Putamen (tissue), 1 donor: ENCODE data around the gene HDAC8.

ENCODE experiments used
- DNase-seq: peaks from one replicate; pipeline ENCODE4 v3.0.0-alpha.2; 2016; ENCODE audit warnings: low spot score

The HDAC8 gene

DNA sequence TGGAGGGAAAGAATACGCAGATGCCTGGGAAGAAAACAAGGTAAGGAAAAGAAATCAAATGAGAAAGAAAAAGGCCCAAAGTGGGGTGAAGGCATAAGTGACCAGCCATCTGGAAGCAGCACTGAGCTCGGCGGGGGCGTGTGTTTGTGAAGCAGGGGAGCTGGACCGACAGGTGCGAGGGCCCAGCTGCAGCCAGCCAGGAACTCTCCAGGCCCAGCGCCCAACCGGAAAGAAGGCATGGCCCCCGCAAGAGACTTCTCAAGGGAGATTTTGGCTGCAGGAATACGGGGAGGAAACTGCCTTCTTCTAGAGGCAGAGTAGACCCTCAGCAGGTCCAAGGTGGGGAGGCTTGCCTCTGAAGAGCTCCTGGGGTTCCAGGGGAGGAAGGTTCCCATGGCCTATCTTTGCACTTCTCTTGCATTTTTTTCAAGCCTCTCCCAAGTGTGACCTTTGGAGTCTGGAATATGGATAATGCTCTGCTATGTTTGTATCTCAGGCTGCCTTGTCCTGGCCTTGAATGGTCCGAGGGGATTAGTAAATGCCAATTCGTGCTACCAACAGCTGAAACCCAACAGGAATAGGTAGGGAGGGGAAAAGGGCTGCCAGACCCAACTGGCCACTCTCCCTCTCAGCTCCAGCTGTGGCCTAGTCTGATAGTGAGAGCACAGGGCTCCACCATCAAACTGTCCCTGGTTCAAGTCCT is 256.1 kb downstream of the HDAC8 start:
- no peak for DNase-seq

DNA sequence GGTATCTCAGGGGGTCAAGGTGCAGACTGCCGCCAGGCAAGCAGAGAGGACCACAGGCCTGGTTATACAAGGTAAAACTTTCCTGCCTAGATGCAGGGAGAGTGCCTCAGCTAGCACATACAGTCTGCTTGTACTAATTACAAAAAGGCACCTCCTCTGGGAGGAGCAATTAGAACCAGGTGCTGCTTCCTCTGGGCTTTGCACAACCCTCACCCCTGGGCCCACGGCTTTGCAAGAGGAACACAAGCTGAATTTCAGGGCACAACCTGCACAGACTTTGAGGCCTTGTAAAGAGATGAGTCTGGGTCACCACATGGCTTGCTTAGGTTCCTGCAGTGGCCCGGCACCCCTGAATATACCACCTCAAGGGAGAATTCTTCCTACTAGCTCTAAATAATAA is 257.8 kb downstream of the HDAC8 start:
- no peak for DNase-seq

DNA sequence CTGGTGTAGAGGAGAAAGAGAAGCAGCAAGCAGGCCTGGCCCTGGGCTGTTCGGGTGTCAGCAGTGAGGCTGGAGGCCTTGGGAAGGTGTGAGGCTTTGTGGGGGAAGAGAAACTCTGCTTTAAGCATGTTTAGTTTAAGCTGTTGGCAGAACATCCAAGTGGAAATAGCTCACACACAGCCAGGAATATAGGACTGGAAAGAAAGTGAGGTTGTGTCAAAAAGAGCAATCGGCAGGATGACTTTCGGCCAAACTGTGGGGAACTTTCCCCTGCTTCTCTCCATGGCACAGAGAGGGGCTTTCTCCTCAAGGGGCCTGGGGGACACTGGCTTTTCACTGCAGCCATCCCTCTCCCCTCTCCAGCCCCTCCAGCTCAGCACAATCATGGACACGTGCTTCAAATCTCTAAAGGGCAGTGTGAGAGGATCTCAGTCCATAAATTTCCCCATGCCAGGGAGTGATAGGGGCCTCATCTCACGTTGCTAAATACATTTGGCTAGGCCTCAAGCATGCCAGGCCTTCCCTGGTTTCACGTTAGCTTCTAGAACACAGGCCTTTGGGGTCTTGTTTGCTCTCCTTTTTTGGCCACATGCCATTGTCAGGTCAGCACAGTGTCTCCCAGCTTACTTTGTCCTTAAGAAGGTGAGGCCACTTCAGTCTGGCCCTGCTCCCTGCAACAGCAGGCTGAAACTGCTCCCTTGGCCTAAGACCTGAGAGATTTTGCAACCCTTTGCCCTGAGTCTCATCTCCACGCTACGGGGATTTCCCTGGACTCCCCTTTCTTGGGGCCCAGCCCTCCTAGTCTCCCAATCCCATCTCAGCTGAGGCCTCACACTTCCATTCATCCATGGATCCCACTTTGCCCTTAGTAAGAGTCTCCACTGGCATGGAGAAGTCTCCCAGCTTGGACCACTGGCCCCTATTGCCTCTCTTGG is 258.7 kb downstream of the HDAC8 start:
- no peak for DNase-seq

- no peak for DNase-seq
Measured at GRCh38 chrX:72312311-72312940, 260.2 kb downstream of the HDAC8 start.

DNA sequence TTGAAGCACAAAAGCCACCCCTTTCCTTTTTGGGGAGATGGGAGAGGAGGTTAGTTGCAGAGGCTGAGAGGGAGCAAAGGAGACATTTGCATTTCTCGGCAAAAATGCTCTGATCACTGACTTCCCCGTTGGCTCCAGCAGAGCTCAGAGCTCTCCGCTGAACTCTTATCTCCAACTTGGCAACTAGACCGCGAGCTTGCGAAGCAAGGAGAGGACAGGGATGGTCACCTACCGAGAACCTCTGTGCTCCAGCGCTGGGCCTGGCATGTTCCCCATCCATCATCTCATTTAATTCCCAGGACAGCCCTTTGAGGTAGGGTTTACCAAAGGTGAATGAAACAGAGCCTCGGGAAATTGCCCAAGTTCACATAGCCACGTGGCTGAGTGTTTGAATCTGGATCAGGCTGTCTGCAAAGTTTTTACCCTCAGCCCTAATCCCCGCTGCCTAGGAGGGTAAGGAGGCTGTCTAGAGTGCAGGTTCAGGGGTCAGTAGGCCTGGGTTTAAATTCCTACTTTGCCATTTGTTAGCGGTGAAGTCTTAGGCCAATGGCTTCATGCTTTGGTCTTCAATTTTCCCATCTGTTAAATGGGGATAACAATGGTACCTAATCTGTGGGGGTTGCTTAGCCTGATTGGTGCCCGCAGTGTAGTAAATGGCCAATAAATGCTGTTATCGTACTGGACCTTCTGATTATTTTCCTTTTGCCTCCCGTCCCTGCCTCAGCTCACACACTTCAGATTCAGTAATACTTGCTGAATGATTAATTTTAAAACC is 263.2 kb downstream of the HDAC8 start:
- no peak for DNase-seq

DNA sequence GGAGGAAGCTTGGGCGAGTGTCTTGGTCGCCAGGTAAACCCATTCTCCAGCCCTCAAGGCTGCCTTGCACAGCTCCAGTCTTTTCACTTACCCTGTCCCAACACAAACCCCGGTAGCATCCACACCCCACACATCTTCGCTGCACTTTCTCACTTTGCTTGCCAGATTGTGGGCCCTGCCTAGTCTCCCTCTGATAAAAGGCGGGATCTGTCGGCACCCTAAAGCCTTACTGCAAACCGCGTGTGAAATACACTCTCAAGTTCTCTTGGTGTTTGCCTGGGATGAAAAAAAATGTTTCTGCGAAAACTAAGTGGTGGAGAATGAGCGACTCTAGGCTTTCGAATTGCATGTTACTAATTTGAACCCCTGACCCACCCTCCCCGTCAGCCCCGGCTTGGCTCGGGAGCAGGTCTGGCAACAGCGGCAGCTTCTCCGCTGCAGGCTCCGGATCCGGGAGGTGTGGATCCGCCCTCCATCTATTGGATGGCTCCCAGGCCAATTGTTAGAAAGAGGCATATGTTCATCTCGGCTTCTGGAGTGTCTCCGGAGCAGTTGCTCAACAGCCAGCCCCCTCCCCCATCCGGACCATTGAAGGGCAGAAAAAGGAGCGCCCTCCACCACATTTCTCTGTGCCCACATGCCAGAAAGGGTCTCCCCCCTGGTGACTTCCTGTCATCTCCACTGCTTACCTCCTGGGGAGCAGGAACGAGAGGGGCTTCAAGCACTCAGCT is 263.9 kb downstream of the HDAC8 start:
- DNase-seq = peak; percentile 6

DNA sequence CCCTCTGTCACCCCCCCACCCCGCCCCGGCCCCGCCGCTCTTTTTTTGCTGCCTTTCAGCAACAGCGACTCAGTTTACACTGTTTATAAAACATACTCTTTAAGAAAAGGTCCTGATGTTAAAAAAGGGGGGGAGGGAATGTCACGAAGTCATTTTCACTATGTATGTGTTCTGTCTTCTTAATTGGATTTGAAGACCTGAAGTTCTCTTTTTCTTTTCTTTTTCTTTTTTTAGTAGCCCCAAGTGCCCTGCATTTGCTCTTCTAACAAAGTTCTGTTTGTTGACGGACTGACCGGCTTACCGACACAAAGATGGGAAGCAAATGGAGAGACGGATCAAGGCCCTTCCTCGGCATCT is 264.5 kb downstream of the HDAC8 start:
- no peak for DNase-seq

GRCh38 chrX:72307646-72308051 is 265.0 kb downstream of the HDAC8 start:
- DNase-seq = no peak

DNA sequence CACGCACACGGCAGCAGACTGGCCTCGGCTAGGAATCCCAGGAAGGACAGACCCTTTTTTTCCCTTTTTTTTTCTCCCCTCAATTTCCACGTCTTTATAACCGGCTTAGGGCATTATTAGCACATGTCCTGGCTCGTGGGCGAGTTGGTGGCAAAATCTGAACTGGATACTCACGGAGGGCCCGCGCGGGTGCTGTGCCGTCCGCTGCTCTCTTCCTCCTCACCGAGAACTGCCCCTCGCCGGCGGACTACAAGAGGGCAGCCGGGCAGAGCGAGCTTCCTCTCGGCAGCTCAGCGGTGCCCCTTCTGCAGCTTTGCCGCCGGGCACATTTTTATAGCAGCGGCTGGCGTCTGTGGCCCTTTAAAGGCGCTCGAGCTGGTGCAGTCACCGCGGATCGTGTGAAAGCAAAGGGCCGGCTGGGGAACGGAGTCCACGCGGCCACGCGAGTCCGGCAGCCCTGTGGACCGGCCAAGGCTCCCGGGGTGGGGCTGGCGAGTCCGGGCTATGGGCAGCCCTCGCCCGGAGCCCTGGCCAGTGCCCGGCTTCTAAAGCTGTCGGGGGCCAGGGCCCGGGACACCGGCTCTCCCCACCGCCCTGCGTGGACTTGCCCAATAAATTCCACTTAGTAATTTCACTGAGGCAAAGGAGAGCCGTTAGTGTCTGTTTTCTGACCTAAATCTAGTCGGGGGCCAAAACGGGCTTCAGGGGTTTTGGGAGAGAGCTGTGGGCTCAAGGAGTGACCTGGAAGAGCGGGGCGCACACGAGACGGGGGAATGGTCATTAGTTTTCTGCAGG is 265.6 kb downstream of the HDAC8 start:
- DNase-seq = peak; percentile 20

DNA sequence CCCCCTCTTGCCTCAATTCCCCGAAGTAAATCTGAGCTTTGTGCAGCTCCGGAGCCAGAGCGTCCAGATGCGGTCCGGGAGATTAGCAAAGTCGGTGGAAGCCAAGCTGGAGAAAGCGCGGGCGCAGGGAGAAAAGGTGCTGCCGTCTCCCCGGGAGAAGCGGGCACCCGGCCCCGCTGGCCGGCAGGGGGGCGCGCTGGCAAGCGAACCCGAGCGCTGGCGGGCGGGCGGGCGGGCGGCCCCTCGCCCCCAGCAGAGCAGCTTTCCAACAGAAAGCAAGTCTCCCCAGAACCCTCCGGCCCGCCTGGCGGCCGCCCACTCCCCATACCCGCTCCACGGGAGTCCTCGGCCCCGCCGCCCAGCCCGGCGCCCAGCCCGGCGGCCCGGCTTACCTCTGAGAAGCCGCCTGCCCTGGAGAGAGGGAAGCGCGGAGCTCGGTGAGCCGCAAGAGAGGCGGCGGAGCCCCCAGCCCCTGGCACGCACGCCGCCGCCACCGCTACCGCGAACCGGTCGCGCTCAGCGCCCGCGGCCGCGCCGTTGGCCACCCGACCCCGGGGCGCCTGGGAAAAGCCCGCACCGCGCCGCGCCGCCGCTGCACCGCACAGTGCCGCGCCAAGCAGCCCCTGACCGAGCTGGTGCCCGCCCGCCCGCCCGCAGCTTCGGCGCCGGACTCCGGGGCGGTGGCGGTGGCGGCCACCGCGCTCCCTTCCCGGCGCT is 266.4 kb downstream of the HDAC8 start:
- DNase-seq = no peak

GRCh38 chrX:72305286-72306084 is 267.2 kb downstream of the HDAC8 start, which contains the start of gene CITED1:
Gene CITED1, minus strand, starts transcription at chrX:72305914. Its CDS starts 3,045 bp downstream, at chrX:72302869.
- no peak for DNase-seq

GRCh38 chrX:72304877-72305276 is 267.8 kb downstream of the HDAC8 start:
- DNase-seq = no peak

DNA sequence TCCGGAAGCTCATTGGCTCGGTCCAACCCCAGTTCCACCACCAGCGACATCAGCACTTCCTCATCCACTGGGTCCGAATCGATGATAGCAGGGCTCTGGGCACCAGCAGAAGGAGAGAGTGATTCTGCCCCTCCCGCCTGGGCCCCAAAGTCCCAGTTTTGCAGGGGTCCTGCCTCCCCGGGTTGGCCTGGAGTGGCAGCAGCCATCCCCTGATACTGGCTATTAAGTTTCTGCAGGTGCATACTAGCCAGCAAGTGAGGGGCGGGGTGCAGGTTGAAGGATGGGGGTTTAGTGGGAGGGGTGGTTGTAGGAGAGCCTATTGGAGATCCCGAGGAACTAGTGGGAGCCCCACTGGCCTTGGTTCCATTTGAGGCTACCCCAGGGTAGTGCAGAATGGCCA is 270.9 kb downstream of the HDAC8 start:
- no peak for DNase-seq

DNA sequence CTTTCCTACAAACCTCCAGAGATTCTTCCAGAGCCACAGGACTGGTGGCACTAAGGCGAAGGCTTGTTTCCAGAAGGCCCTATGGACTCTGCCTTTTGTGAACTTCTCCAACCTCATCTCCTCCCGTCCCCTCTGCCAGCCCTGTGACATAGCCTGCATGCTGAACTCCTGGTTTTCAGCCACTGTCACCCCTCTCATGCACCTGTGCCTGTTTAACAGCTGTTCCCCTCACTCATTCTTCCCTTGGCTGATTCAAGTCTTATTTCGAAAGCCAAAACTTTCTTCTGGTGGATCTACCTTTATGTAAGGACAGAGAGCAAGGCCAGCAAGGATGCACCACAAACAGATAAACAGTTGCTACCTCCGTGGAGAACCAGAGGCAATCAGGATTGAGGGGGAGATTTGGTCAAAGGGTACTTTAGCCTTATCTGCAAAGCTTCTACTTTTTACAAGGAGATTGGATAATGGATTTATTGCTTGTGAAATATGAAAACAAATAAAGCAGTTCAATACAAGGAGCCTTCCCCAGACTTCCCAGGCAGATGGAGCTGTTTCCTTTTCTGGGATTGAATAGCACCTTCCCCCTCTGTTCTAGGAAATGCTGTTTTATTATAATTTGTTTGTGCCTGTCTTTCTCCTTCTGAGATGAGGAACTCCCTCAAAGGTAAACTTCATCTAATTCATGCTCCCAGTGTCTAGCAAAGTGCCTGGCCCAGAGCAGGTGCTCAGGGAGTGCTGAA is 272.6 kb downstream of the HDAC8 start:
- DNase-seq = no peak

GRCh38 chrX:72297953-72298730 is 274.5 kb downstream of the HDAC8 start:
- DNase-seq = no peak

DNA sequence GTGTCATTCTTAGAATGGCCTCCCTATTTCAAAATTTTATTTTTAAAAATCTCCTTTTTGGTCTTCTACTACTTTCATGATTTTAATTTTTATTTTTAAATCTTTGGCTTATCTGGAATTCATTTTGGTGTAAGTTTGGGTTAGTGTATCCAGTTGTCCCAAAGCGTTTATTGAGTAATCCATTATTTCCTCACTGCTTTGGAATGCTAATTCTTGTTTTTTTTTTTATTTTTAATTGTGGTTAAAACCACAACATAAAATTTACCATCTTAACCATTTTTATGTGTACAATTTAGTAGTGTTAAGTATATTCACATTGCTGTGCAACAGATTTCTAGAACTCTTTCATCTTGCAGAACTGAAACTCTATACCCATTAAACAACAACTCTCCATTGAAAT is 275.7 kb downstream of the HDAC8 start:
- DNase-seq = no peak

- no peak for DNase-seq
Measured at GRCh38 chrX:72295745-72296144, 276.9 kb downstream of the HDAC8 start.
